ENCODE results near the gene CAMTA1. TPM values are rescaled to one million over a fixed set of nuclear protein-coding genes. Genes with fewer than 3 reads are reported as not detected.

Gene CAMTA1
- total RNA-seq, 2 donors from 2014 or later, result 100 to 102 TPM

GRCh38 chr1:7019510-7019909, 234.3 kb downstream of the CAMTA1 start:
- no peak overlapping the region for H3K27ac ChIP-seq
- TF ChIP-seq POLR2A (IDR thresholded peaks at IDR 0.05), result no peak
- TF ChIP-seq CTCF (IDR thresholded peaks at IDR 0.05), result no peak
- no peak for TF ChIP-seq POLR2AphosphoS5 (IDR thresholded peaks at IDR 0.05)
- H3K36me3 ChIP-seq, result no peaks in the 10 kb centered on the region
- no peaks in the 10 kb centered on the region for H3K27me3 ChIP-seq (replicated peaks; ENCODE audit: insufficient read depth)
- no peak for DNase-seq (ENCODE audit: low spot score)
- intact Hi-C loops (cut with DNase I), result no loop called here
- no peaks in the 10 kb centered on the region for H3K4me1 ChIP-seq (replicated peaks)
- H3K4me3 ChIP-seq, result no peak overlapping the region
- H3K9me3 ChIP-seq, result no peaks in the 10 kb centered on the region
- 56% methylated on average over 9 of the region's 9 CpGs for WGBS

DNA sequence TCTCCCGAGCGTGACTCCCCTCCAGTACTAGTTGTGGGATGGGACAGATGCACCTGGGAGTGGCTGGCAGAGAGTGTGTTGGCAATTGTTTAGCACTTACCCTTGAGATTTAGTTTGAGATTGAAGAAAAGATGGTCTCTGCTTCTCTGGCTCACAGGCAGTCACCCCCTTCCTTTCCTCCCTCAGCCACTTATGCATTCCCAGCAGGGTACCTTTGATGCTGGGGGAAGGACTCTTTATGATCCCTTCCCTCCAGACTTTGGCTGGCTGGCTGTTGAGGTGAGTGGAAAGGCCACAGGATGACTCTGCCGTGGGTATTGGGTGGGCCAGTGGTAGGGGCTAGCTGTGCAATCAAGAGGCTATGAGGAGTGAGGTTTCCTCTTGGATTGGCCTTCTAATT, 236.8 kb downstream of the CAMTA1 start:
- TF ChIP-seq CTCF (IDR thresholded peaks at IDR 0.05) (no peak), POLR2AphosphoS5 (IDR thresholded peaks at IDR 0.05) (no peak), POLR2A (IDR thresholded peaks at IDR 0.05) (no peak)
- no peaks in the 10 kb centered on the region for H3K36me3 ChIP-seq
- WGBS, result 50% methylated on average over 3 of the region's 3 CpGs
- no peak for DNase-seq (ENCODE audit: low spot score)
- H3K4me3 ChIP-seq, result no peak overlapping the region
- no peaks in the 10 kb centered on the region for H3K27me3 ChIP-seq (replicated peaks; ENCODE audit: insufficient read depth)
- H3K27ac ChIP-seq, result no peak overlapping the region
- H3K9me3 ChIP-seq, result no peaks in the 10 kb centered on the region
- intact Hi-C loops (cut with DNase I), result no loop called here
- H3K4me1 ChIP-seq (replicated peaks), result no peaks in the 10 kb centered on the region

- TF ChIP-seq POLR2A (IDR thresholded peaks at IDR 0.05) (no peak), POLR2AphosphoS5 (IDR thresholded peaks at IDR 0.05) (no peak), CTCF (IDR thresholded peaks at IDR 0.05) (no peak)
- no peaks in the 10 kb centered on the region for H3K27me3 ChIP-seq (replicated peaks; ENCODE audit: insufficient read depth)
- no peaks in the 10 kb centered on the region for H3K4me1 ChIP-seq (replicated peaks)
- H3K9me3 ChIP-seq, result no peaks in the 10 kb centered on the region
- 76% methylated on average over 7 of the region's 7 CpGs for WGBS
- no peaks in the 10 kb centered on the region for H3K36me3 ChIP-seq
- DNase-seq (ENCODE audit: low spot score), result no peak
- H3K4me3 ChIP-seq, result no peak overlapping the region
- intact Hi-C loops (cut with DNase I), result no loop called here
- H3K27ac ChIP-seq, result no peak overlapping the region
Observed at GRCh38 chr1:7025013-7025412, 239.8 kb downstream of the CAMTA1 start.

- H3K27me3 ChIP-seq (replicated peaks; ENCODE audit: insufficient read depth), result no peaks in the 10 kb centered on the region
- intact Hi-C loops (cut with DNase I), result no loop called here
- no peak for TF ChIP-seq POLR2AphosphoS5 (IDR thresholded peaks at IDR 0.05)
- TF ChIP-seq CTCF (IDR thresholded peaks at IDR 0.05), result no peak
- no peak for TF ChIP-seq POLR2A (IDR thresholded peaks at IDR 0.05)
- no peak for DNase-seq (ENCODE audit: low spot score)
- H3K36me3 ChIP-seq, result no peaks in the 10 kb centered on the region
- no peak overlapping the region for H3K4me3 ChIP-seq
- H3K4me1 ChIP-seq (replicated peaks), result no peaks in the 10 kb centered on the region
- no peaks in the 10 kb centered on the region for H3K9me3 ChIP-seq
- H3K27ac ChIP-seq, result no peak overlapping the region
- WGBS, result 90% methylated on average over 6 of the region's 6 CpGs
Observed at GRCh38 chr1:7026169-7026568, 240.9 kb downstream of the CAMTA1 start.

- H3K27ac ChIP-seq, result no peak overlapping the region
- 91% methylated on average over 2 of the region's 2 CpGs for WGBS
- H3K9me3 ChIP-seq, result no peaks in the 10 kb centered on the region
- H3K36me3 ChIP-seq, result no peaks in the 10 kb centered on the region
- TF ChIP-seq POLR2AphosphoS5 (IDR thresholded peaks at IDR 0.05) (no peak), POLR2A (IDR thresholded peaks at IDR 0.05) (no peak), CTCF (IDR thresholded peaks at IDR 0.05) (no peak)
- intact Hi-C loops (cut with DNase I), result no loop called here
- no peak overlapping the region for H3K4me3 ChIP-seq
- H3K27me3 ChIP-seq (replicated peaks; ENCODE audit: insufficient read depth), result no peaks in the 10 kb centered on the region
- H3K4me1 ChIP-seq (replicated peaks), result no peaks in the 10 kb centered on the region
- DNase-seq (ENCODE audit: low spot score), result no peak
Observed at GRCh38 chr1:7032992-7033391, 247.7 kb downstream of the CAMTA1 start.

Data from prostate gland (tissue), 2 donors.